ENCODE data around the gene DOCK6. TPM values are rescaled to one million over a fixed set of nuclear protein-coding genes. Genes with fewer than 3 reads are reported as not detected.

DOCK6 gene
- total and polyA plus RNA-seq, 2 of the 13 experiments (the other 11 are each of a cell fraction or from before 2014, with no cell fraction given), result 5.4 to 38.1 TPM

- TF ChIP-seq ZNF17 (CRISPR knock-in tag; IDR thresholded peaks at IDR 0.05), result no peak
- TF ChIP-seq ZFP36L2 (CRISPR knock-in tag; IDR thresholded peaks at IDR 0.05), result no peak
- no peak for TF ChIP-seq ZMYM2 (CRISPR knock-in tag; IDR thresholded peaks at IDR 0.05)
- peak; percentile 45; the same call in 1 of the 2 replicates for TF ChIP-seq FOXJ3 (CRISPR knock-in tag; IDR thresholded peaks at IDR 0.05; ENCODE audit: borderline replicate concordance)
- TF ChIP-seq AHR (CRISPR knock-in tag; IDR thresholded peaks at IDR 0.05), result 0 out of 2 replicates have a peak, but pooled peaks have one; percentile 57
- TF ChIP-seq NRL (CRISPR knock-in tag; IDR thresholded peaks at IDR 0.05; ENCODE audit: borderline replicate concordance), result peak; percentile 84
- no peak for TF ChIP-seq PHF5A (CRISPR knock-in tag; IDR thresholded peaks at IDR 0.05; ENCODE audit: low read depth, unreplicated experiment)
- 0 out of 2 replicates have a peak, but pooled peaks have one; percentile 28 for TF ChIP-seq ZNF740 (CRISPR knock-in tag; IDR thresholded peaks at IDR 0.05)
- 0 out of 2 replicates have a peak, but pooled peaks have one; percentile 50 for TF ChIP-seq CBFB (CRISPR knock-in tag; IDR thresholded peaks at IDR 0.05)
- TF ChIP-seq FOSL2 (CRISPR knock-in tag; IDR thresholded peaks at IDR 0.05), result no peak
- no peak for TF ChIP-seq NAIF1 (CRISPR knock-in tag; IDR thresholded peaks at IDR 0.05; ENCODE audit: borderline replicate concordance)
- no peak for TF ChIP-seq ZNF644 (CRISPR knock-in tag; IDR thresholded peaks at IDR 0.05; ENCODE audit: low read depth)
- peak; percentile 36; the same call in 1 of the 2 replicates for TF ChIP-seq ZNF160 (CRISPR knock-in tag; IDR thresholded peaks at IDR 0.05)
- no peak for TF ChIP-seq ZNF512 (CRISPR knock-in tag; IDR thresholded peaks at IDR 0.05)
- TF ChIP-seq DR1 (CRISPR knock-in tag; IDR thresholded peaks at IDR 0.05), result peak; percentile 73
- TF ChIP-seq MXD4 (CRISPR knock-in tag; IDR thresholded peaks at IDR 0.05), result peak; percentile 80
- no peak for TF ChIP-seq ZBTB1 (CRISPR knock-in tag; IDR thresholded peaks at IDR 0.05; ENCODE audit: borderline replicate concordance)
- TF ChIP-seq ZNF256 (CRISPR knock-in tag; conservative IDR thresholded peaks at IDR 0.05), result no peak
- TF ChIP-seq ZNF567 (CRISPR knock-in tag; IDR thresholded peaks at IDR 0.05; ENCODE audit: borderline replicate concordance), result no peak
- no peak for TF ChIP-seq ZNF576 (CRISPR knock-in tag; IDR thresholded peaks at IDR 0.05)
- TF ChIP-seq GLMP (CRISPR knock-in tag; IDR thresholded peaks at IDR 0.05; ENCODE audit: borderline replicate concordance), result no peak
- TF ChIP-seq SNAPC4 (CRISPR knock-in tag; IDR thresholded peaks at IDR 0.05), result peak; percentile 70; the same call in 1 of the 2 replicates
These were observed 106.8 kb downstream of the DOCK6 start, which contains the start of gene SPC24 (continued) for GRCh38 chr19:11155373-11156120.

Measured in HepG2 (cell line).